Osteoblast (primary cell): ENCODE measurements around the gene NPDC1. TPM values are rescaled to one million over a fixed set of nuclear protein-coding genes. Genes with fewer than 3 reads are reported as not detected.

Source experiments
- DNase-seq: peaks from one replicate; pipeline ENCODE4 v3.0.0; 2011; ENCODE audit warnings: low spot score, mixed read lengths; ENCODE audit not compliant: insufficient read length; ENCODE audit errors: missing footprints
- H2AFZ ChIP-seq: 2 replicates; pipeline ENCODE4 v1.6.0; 2011; ENCODE audit warnings: mild to moderate bottlenecking, low read length
- H3K27ac ChIP-seq: 2 replicates; pipeline ENCODE4 v1.5.1; 2011; ENCODE audit warnings: mild to moderate bottlenecking, low read depth, low read length, moderate library complexity
- H3K27me3 ChIP-seq: 2 replicates; pipeline ENCODE4 v1.6.0; 2012; ENCODE audit warnings: mild to moderate bottlenecking, control low read depth, inconsistent platforms, low read length, moderate library complexity; ENCODE audit not compliant: insufficient read depth
- H3K36me3 ChIP-seq: 2 replicates; pipeline ENCODE4 v1.5.1; 2011; ENCODE audit warnings: mild to moderate bottlenecking, low read length, control low read depth, moderate library complexity; ENCODE audit not compliant: insufficient read depth
- H3K4me1 ChIP-seq: 2 replicates; pipeline ENCODE4 v1.5.1; 2011; ENCODE audit warnings: mild to moderate bottlenecking, low read length, control low read depth, moderate library complexity; ENCODE audit not compliant: insufficient read depth
- H3K4me2 ChIP-seq: 2 replicates; pipeline ENCODE4 v1.6.0; 2011; ENCODE audit warnings: mild to moderate bottlenecking, low read length; ENCODE audit not compliant: insufficient read depth
- H3K4me3 ChIP-seq: fragments of 200-600 bp; sonication (generic); 3 replicates; pipeline ENCODE4 v1.5.1; 2012; ENCODE audit warnings: mild to moderate bottlenecking, low read length, inconsistent platforms; ENCODE audit not compliant: insufficient read depth
- H3K79me2 ChIP-seq: 2 replicates; pipeline ENCODE4 v1.6.0; 2012; ENCODE audit warnings: mild to moderate bottlenecking, low read length, control low read depth, inconsistent platforms; ENCODE audit not compliant: insufficient read depth
- H3K9me3 ChIP-seq: 2 replicates; pipeline ENCODE4 v1.5.1; 2011; ENCODE audit warnings: low read depth, low read length, control low read depth
- H4K20me1 ChIP-seq: 2 replicates; pipeline ENCODE4 v1.6.0; 2012; ENCODE audit warnings: mild to moderate bottlenecking, low read length, control low read depth; ENCODE audit not compliant: insufficient read depth
- CTCF ChIP-seq: IDR thresholded peaks from 2 replicates; pipeline ENCODE4 v1.5.1; 2011; ENCODE audit warnings: mild to moderate bottlenecking, low read depth, low read length, moderate library complexity; ENCODE audit errors: extremely low read depth
- total RNA-seq: library from RNA; depleted of rRNA; stranded (reverse); fragments of >200 nt; gene quantifications from 2 replicates; pipeline ENCODE4 v1.2.3, GENCODE V29; 2012

Gene NPDC1
- total RNA-seq, 1 donor, result 10.1 TPM

DNA sequence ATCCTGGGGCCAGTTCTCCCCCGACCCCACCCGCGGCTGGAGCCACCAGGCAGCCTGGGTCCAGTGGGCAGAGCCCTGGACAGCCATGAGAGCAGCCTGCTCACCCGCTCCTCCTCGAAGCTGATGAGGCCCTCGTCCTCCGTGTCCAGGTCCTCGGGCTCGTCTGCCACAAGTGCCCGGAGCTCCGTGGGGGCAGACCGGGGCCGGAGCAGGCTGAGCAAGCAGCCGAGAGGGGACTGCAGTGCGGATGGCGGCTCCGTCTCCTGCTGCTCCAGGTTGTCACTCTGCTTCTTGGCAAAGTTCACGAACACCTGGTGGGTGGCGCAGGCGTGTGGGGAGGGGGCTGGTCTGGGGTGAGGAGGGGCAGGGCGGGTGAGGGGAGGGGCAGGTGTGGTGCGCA is 37.7 kb downstream of the NPDC1 start:
- no peak for TF ChIP-seq CTCF
- Histone ChIP-seq H3K27me3 (no peaks in the 10 kb centered on the region), H3K9me3 (no peaks in the 10 kb centered on the region), H3K4me1 (peaks cover 4% of the 10 kb centered on the region), H2AFZ (no peak overlapping the region), H4K20me1 (no peaks in the 10 kb centered on the region), H3K79me2 (no peaks in the 10 kb centered on the region), H3K36me3 (no peaks in the 10 kb centered on the region), H3K27ac (no peak overlapping the region), H3K4me2 (no peak overlapping the region), H3K4me3 (no peak overlapping the region)
- no peak for DNase-seq

GRCh38 chr9:137007816-137008270 is 38.1 kb downstream of the NPDC1 start:
- Histone ChIP-seq H3K9me3 (no peaks in the 10 kb centered on the region), H4K20me1 (no peaks in the 10 kb centered on the region), H3K4me2 (no peak overlapping the region), H3K4me1 (peaks cover 4% of the 10 kb centered on the region), H2AFZ (no peak overlapping the region), H3K36me3 (no peaks in the 10 kb centered on the region), H3K27me3 (no peaks in the 10 kb centered on the region), H3K4me3 (no peak overlapping the region), H3K79me2 (no peaks in the 10 kb centered on the region), H3K27ac (no peak overlapping the region)
- no peak for TF ChIP-seq CTCF
- no peak for DNase-seq

- H3K79me2 ChIP-seq, result no peaks in the 10 kb centered on the region
- no peaks in the 10 kb centered on the region for H3K36me3 ChIP-seq
- no peak overlapping the region for H2AFZ ChIP-seq
- H3K4me2 ChIP-seq, result no peak overlapping the region
- no peaks in the 10 kb centered on the region for H4K20me1 ChIP-seq
- no peak overlapping the region for H3K27ac ChIP-seq
- TF ChIP-seq CTCF, result no peak
- no peaks in the 10 kb centered on the region for H3K9me3 ChIP-seq
- no peak for DNase-seq
- no peak overlapping the region for H3K4me3 ChIP-seq
- peaks cover 4% of the 10 kb centered on the region for H3K4me1 ChIP-seq
- H3K27me3 ChIP-seq, result no peaks in the 10 kb centered on the region
These were observed 38.7 kb downstream of the NPDC1 start for GRCh38 chr9:137007108-137007815.

DNA sequence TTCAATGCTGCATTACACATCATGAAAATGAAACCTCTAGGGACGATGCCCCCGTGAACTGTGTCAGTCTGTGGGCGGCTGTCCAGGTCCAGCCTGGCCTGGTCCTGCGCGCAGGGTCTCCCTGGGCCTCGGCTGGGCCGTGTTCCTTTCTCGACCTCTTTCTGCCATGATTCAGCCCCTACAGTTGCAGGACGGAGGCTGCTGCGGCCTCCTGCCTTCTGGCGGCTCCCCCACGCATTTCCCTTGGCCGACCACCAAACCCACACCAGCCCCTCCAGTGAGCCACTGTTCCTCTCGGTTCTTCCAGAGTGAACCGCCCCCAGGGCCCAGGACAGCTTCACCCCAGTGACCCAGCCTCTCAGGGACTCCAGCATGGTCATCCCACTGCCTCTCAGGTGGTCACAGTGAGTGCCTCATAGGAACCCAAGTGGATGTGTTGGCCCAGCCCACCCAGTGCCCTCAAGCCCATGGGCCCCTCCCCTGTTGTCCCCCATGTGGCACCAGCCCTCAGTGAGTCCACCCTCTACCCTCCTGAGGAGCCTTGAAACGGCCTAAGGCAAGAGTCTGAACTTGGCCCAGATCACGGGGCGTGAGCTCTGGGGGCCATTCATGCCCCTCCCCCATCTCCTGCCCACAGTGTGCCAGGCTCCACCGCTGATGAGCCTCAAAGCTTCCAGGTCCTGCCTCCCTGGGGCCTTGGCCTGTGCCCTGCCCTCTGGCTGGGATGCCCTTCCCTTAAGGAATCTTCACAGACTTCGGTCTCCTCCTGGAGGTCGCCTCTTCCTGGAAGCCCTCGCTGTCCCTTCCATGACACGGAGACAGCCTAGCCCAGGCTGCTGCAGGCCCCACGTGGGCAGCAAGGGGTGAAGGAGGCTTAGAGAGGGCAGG is 39.6 kb downstream of the NPDC1 start:
- Histone ChIP-seq H3K4me3 (no peak overlapping the region), H3K79me2 (no peaks in the 10 kb centered on the region), H2AFZ (no peak overlapping the region), H3K4me2 (no peak overlapping the region), H3K27me3 (no peaks in the 10 kb centered on the region), H3K36me3 (no peaks in the 10 kb centered on the region), H3K4me1 (peaks cover 4% of the 10 kb centered on the region), H3K9me3 (no peaks in the 10 kb centered on the region), H4K20me1 (no peaks in the 10 kb centered on the region), H3K27ac (no peak overlapping the region)
- TF ChIP-seq CTCF, result no peak
- no peak for DNase-seq
